GM21447 (cell line): ENCODE results near the gene PEX5L.
A peak's percentile ranks its signal among the peaks of the same experiment; 100 is the strongest.
"Not testable (repeated sequence)": the region's sequence is repeated elsewhere in the genome, so short reads cannot be mapped to it uniquely, and the experiment has no call there.

Experiments
- ATAC-seq: cut with Tn5 transposase; IDR thresholded peaks from one replicate; pipeline ENCODE4 v1.9.1; 2021; ENCODE audit not compliant: unreplicated experiment

PEX5L gene

DNA sequence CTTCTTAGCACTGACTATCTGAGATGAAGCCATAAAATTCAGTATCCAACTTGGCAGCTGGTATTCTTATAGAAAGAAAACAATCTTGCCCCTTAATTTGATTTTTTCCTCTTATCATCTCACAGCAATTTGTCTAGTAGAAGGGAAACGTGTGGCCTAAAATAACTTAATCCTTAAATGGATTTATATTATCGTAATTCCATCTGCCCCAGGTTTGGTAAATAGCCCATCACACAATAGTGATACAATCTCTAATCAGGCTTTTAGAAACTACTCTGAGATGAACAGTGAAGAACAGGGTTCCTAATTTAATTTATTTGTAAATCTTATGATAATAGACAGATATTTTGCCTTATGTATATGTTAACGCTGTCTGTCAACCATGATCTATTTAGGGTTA is 24.8 kb downstream of the PEX5L start:
- ATAC-seq = no peak

DNA sequence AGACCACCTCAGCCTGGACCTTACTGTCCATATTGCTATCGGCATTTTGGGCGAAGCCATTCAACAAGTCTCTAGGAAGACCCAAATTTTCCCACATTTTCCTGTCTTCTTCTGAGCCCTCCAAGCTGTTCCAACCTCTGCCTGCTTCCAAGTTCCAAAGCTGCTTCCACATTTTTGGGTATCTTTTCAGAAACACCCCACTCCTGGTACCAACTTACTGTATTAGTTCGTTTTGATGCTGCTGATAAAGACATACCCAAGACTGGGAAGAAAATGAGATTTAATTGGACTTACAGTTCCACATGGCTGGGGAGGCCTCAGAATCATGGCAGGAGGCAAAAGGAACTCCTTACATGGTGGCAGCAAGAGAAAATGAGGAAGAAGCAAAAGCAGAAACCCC is 28.4 kb downstream of the PEX5L start:
- not testable (repeated sequence) for ATAC-seq

DNA sequence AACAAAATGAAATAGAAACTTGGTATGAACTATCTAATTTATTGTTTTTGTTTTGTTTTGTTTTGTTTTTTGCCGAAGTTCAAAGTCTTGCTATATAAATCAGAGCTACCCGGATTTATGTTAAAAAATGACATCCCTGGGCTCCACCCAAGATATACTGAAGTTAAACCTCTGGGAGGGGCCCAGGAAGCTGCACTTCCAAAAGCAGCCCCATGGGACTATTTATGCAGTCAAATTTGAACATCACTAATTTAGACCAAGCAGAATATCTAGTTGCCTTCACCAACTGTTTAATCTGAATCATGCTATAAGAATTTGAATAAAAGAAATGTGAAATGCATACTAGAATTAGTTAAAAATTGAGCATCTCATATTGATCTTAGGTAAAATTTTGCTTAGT is 32.2 kb downstream of the PEX5L start:
- no peak for ATAC-seq

DNA sequence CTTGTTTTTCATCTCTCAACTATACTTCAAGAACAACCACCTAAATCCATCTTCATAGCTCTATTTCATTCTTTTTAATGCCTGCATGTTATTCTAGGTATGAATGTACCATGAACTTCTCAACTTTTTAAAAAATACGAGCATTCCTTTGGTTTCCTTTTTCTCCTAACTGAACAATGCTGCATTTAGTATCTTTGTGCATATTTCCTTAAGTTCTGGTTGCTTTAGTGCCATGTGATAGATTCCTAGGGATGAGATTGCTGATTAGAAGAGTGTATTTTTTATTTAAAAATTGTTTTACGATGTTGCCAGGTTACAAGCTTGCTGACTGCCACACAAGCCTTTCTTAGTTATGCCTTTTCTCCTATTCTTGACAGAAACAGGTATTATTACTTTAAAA is 34.7 kb downstream of the PEX5L start:
- no peak for ATAC-seq

DNA sequence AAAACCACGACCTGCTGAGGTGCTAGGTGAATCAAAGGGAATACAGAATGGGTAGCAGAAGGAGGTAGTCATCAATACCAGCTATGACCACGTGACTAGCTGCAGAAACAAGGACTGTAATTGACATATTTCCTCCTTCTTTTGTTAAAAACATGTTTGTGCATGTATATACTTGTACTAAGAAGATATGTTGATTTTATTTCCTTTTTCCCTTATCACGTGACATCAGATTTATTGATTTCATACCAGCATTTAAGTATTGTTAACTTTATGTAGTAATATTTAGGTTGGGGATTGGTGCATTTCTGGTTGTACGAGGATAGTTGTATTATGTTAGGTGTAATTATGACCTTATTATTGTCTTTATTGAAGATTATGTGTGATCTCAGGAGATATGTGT is 36.2 kb downstream of the PEX5L start:
- no peak for ATAC-seq

DNA sequence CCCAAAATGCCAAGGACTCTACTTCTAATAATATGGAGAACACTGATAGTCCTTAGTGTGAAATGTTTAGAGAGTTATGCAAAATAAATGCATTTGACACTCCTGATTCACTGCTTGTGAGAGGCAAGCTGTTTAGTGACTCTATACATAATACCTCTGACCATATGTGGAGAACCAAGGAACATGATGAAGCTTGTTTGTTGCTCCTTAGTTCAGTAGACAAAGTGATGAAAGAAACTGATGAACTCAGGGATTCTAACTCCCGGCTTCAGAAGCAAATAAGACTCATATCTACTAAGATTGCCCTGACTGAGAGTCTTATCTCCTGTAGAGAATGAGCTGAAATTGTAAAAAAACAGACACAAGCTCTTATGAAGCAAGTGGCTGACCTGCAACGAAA is 41.3 kb downstream of the PEX5L start:
- ATAC-seq = no peak

DNA sequence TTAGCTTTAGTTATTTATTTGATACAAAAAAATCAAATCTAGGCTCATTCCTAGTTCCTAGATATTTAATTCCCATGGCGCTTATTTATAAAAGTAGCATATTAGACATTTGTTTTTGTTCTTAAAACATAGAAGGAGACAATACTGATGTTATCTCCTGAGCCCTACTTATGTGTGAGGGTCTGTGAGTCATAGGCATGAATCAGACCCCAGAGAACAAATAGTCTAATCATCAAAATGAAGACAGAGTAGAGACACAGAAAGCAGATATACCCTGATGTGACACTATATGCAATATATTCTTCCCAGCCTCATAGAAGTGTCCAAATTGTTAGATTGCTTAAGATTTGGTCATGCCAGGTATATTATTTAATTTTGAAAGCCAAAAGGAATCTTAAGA is 44.9 kb downstream of the PEX5L start:
- no peak for ATAC-seq

DNA sequence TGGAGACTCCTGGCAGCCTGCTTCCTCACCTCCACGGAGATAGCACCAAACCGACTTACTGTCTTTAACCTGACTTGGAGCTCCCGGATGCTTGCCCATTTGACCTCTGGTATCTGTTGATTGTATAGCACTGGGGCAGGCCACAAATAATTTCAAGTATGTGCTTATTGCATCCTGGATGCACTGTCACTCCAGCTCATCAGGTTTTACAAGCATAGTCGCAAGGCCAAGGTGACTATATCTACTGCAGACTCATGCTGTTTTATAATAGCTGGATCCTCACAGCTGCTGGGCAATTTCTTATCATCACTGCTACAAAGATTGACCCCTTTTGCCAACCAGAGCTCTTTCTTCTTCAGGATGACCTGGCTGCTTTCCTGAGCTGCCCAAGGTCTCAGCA is 45.6 kb downstream of the PEX5L start:
- ATAC-seq = no peak

DNA sequence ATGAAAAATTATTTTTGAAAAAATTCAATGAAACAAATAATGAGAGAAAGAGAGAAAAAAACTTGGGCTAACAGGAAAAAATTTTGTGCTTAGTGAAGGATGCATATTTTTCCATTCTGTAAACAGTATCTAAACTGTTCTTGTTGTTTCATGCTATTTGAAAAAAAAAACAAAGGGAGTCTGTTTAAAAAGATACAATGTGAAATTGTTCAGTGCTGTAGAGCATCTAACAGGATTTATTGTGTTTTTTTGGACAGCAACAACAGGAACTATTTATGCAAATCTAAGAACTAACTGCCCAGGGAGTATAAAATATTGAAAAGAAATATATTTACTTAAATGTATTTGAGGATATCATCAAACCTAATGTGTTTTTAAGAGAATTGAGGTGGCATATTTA is 55.1 kb downstream of the PEX5L start:
- ATAC-seq = no peak

DNA sequence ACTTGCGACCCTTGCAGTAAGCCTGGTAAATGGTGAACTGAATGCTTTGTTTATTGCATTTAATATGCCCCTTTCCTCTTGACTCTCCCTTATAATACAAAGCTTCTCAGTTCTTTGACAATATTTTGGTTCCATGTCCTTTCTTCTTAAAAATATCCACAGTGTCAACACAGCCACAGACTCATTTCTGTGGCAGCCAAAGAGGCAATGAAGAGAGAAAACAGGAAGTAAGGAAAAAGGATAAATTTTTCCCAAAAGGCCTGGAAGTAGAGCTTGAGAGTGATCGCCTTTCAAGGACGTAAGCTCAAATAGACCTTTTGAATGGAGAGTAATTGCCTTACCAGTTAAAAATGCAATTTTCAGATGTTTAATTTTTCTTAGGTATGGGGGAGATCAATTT is 59.4 kb downstream of the PEX5L start:
- ATAC-seq = no peak

DNA sequence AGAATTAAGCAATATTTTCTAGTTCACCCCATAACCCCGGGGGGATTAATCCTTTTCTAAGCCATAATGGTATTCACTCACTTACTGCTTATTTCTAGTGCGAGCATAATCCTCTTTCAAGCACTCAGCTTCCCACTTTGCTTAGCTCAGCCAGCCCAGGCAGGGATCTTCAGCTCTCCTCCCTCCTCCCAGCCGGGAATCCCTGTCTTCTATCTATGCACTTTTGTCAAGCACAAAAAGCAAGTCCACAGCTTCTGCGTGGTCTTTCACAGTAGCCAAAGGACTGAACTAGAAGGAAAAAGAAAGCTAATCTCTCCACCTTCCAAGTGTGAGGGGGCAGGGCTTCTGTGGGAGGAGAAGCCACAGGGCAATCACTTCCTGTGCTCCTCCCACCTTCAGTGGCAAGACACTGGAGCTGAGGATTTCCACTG is 62.8 kb downstream of the PEX5L start:
- peak; percentile 43 for ATAC-seq

DNA sequence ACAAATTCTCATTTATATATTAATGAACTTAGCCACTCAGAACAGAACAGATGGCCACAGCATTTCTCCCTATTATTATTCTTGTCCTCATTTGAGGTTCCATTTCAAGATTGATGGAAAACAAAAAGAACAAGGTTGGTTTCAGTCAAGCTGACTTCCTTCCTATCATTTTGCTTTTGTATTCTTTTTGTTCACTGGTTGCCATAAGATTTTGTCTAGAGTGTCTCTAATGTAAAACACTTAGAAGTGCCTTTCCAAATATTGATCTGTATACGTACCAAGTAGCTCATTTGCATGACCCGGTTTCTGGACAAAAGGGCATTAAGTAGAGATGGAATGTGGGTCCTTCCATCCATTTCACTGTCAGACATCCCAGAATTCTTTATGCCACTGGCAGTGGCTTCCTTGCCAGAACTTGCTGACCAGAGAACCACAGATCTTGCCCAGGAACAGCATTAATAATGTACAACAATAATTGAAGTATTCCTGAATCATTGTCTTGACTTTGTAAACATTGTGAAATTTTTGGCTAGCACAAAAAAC is 63.8 kb downstream of the PEX5L start:
- ATAC-seq = no peak

DNA sequence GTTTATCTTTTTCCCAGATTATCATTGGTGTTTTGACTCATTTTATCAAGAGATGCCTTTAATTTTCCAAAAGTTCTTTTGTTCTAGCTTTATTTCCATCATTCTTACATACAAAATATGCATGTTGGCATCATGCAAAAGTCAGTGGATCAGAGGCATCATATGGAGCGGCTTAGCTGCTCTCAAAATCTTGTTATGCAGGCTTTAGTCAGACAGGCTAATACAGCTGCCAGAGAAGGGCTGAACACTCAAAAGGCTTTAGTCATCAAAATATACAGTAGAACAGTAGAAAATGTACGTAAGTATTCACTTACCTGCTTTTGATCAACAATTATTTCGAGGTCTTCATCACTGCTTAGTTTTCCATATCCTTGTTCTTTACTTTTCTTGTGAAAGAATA is 65.5 kb downstream of the PEX5L start:
- ATAC-seq = no peak

DNA sequence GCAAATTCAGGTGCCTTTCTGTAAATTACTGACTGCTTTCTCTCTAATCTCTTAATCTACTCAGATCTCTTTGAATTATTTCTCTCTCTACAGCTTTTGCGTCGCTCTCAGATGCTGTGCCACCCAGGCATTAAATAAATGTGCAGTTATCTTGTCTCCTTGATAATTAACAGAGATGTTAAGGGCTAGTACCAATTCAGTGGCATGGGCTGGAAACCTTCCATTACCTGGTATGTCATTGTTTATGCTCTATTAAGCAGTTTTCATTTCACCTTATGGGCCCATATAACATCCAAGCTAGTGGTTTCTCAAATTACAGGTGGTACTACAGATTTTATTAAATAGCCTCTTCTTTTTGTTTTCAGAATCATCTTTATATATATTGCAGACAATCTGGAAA is 66.0 kb downstream of the PEX5L start:
- no peak for ATAC-seq

DNA sequence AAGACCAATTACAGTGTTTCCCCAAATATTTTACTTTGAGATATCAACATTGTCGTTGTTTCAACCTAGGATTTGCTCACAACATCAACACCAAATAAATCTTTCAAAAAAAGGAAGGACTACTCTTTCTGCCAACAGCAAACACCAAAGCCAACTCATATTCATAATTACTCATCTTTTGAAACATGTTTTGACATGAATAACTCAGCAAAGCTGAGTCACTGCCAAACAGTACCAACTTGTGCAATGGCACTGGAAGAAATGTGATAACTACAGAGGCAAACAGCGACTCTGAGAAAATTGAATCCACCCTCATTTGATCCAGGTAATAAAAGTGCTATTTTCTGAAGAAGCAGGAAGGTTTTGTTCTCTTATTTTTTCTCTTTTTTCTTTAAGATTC is 67.2 kb downstream of the PEX5L start:
- no peak for ATAC-seq

DNA sequence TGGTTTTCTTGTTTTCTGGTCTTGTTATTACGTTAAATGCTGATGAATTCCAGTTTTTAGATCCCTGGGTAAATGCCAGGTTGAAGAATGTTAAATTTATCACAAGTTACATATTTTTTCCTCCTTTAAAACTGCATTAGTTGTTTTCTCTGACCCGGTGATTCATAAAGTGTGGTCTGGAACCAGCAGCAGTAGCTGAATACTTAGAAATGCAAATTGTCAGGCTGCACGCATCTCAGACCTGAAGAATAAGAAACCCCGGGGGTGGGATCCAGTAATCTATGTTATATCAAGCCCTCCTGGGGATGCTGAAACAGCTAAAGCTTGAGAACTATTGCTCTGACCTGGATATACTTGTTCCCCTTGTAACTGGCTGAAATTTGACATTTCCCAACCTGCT is 69.1 kb downstream of the PEX5L start:
- ATAC-seq = peak; percentile 83

DNA sequence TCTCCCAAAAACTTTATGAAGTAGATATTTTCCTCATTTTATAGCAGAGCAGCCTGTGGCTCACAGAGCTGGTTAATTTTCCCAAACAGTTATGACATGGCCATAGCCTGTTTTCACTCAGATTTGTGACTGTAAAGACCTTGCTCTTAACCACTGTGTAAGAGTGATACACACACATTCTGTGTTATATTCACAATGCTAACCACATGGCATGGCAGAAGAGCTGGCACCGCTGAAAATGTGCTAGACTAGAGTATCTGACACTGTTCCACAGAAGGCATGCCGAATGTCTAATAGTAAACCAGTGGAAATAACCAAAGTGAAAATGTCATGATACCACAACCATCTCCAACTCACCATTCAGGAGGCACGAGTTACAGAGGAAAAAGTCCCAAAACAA is 71.8 kb downstream of the PEX5L start:
- ATAC-seq = no peak

DNA sequence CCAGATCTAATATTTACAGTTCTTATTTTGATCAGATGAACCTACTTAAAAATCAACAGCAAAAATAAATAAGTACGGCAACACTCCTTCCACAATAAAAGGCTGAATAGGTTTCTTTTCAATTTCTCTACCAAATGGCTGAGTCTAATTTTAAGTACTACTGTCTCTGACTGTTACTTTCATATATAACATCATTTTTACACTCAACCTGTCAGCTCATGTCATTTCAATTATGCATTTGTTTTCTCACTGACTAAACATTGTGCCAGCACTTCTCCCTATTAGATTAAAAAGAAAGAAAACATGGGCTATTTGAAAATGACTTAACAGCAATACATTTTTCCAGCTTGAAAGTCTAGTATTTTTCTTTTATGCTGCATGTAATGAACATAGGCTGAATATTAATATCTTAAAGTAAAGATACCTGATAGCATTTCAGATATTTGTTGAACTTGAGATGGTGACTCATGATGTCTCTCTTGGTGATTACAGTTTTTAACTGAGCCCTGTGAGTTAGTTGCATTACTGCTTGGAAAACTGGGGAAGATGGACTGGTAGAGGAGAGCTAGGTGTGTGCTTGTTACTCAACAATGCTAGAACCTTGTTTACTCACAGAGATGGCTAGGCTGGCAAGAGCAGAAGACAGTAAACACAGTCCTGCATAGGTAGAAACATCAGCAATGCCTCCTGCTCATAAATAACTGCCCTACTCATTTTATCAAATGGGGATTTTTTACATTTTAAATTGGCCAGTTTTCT is 73.9 kb downstream of the PEX5L start:
- no peak for ATAC-seq

DNA sequence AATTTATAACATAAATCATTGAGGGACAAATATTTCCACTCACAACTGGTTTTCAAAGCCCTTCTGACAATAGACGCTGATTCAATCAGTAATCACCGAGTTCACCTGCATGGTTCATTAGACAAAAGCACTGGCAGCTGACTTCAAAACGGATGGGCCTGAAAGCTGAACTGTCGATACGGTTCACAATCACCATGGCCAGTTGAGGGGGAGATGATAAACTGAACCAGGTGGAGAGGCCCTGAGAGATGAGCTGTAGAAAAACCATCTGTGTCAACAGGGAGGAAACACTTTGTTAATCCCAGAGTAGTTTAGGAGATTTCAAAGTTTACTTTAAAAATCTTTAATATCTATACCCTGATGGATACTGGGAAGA is 75.0 kb downstream of the PEX5L start:
- peak; percentile 69 for ATAC-seq

DNA sequence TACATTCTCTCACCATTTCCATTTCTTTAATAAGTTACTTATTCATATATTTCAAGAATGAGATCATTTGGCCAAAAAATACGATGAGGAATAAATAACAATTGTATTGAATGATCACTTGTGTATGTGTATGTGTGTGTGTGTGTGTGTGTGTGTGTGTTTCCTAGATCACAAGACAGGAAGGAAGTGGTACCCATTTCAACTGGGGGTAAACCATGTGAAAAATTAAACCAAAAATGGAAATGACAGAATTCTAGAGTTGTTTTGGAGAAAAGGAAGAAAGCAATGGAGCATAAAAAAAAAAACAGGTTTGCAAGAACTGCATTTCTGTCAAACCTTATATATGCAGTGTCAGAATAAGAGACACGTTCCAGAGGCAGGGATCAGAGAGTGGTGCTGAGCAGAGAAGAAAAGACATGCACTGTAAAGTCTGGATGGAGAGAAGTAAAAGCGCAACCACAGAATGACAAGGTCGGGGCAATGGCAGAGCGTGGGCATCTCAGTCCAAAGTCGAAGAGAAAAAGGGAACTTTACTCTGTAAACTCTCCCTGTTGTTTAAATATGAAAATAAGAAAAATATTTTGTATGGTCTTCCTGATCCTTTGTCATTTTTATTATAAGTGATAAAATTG is 75.5 kb downstream of the PEX5L start:
- peak; percentile 16 for ATAC-seq

DNA sequence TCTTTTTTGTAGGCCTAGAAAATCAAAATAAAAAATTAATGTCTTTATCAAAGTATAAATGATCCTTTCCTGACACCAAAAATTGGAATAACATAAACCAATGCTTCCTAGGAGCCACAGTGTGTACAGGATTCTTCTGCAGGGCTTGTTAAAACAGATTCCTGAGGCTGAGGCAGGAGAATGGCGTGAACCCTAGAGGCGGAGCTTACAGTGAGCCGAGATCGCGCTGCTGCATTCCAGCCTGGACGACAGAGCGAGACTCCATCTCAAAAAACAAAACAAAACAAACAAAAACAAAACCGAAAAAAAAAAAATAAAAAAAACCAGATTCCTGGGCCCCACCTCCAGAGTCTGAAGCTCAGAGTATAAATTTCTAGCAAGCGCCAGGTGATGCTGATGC is 78.0 kb downstream of the PEX5L start:
- no peak for ATAC-seq

DNA sequence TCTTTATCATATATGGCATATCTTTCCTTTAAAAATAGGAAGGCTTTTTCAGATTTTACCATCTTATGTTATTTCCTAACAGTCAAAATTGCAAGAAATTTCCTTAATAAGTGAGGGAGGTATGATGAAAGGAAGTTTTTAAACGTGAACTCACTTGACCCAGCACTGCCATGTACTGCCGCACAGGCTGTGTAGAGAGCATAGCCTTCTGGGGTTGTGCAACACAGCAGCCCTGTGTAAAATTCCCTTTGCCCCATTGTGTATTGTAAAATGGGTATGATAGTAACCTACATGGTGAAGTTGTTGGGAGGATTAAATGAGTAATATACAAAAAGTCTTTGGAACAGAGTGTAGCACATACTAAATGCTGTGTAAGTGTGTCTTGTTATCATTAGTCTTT is 78.6 kb downstream of the PEX5L start:
- ATAC-seq = no peak
